GM21526 (cell line): Measurements from ENCODE around the gene LPIN3.

ENCODE experiments used
- ATAC-seq: cut with Tn5 transposase; IDR thresholded peaks from one replicate; pipeline ENCODE4 v1.9.1; 2021; ENCODE audit warnings: moderate library complexity; ENCODE audit not compliant: unreplicated experiment, low FRiP score

Gene LPIN3

DNA sequence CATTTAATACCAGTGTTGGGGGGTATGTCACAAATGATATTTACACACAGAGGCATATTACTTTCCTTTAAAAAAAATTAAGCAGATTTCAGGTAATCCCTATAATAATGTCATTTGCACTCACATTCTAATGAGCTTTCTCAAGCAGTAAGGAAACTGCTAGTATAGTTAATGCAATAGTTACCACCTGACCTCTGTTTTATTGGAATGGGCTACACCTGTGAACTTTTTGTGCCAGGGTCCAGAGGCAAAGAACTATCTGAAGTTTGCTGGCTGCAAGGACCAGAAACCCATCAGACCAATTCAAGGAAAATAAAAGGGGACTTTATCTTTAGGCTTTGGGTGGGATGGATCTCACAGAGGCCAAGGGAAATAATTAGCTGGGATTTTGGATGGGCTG, 20.2 kb upstream of the LPIN3 start:
- no peak for ATAC-seq

DNA sequence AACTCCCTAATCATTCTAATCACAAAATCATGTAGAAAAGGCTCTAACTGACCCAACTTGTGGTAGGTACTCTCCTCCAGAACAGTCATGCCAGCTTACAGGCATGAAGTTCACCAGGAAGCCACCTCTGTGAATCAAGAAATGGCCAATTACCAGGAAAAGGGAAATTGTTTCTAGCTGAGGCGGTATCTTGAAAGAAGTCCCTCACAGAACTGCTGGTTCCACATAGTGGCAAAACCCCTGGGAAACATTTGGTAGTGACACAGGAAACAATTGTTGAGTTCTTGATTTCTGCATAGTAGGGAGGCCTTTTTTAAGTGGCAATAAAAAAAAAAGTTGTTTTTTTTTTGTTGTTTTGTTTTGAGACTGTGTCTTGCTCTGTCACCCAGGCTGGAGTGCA, 19.6 kb upstream of the LPIN3 start:
- ATAC-seq = no peak

DNA sequence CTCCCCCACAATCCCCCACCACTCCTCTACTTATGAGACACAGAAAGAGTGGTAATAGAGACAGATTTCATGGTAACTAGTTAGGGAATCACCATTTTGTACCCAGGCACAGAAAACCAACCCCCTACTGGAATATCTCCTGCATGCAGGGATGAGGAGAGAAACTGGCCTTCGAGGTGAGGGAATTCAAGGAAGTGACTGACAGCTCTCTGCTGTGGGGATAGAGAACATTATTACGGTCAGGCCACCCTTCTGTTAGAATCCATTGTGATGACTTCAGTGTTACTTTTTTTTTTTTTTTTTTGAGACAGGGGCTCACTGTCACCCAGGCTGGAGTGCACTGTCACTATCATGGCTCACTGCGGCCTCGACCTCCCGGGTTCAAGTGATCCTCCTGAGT, 13.4 kb upstream of the LPIN3 start:
- ATAC-seq = no peak

DNA sequence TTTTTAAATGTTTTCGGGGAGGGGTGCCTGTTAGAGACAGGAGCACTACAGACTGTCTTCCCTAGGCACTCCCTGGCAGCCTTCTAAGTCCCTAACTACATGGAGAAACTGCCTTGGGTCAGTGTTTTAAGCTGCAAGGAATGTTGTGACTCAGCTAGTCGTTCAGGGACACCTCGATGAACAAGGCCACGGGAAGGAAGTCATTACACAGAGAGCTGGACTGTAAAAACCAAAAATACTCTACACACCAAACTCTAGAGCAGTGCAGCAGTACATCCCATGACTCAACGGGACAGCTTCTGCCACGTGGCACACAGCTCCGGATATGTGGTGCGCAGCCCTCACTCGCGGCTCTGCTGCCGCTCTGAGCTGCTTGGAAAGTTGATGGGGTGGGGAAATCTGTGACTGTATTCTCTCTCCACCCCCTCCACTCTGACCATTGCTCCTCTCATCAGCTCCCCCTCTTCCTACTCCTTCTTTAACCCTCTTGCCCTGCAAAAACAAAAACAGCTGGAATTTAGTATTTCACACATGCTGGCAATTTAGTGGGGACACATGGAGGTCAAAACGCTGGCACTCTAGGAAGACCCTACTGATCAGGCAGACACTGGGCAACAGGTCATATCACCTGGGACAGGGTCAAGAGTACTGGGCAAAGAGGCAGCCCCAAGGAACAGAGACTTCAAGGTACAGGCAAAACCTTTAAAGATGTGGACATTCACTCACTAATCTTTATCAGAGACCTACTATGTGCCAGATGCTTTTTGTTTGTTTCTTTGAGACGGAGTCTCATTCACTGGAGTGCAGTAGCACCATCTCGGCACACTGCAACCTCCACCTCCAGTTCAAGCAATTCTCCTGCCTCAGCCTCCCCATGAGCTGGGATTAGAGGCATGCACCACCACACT, 10.9 kb upstream of the LPIN3 start:
- ATAC-seq = peak; percentile 75

DNA sequence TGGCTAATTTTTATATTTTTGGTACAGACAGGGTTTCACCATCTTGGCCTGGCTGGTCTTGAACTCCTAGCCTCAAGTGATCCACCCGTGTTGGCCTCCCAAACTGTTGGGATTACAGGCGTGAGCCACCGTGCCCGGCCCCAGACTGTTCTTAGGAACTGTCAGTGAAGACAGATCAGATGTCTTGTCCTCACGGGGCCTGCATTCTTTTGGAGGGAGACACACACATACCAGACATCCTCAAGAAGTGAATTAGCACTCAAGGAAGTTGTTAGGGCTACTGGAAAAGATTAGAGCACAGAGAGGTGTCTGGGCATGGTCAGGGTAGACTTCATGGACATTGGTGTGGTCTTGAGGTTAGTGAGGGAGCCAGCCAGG, 10.3 kb upstream of the LPIN3 start:
- no peak for ATAC-seq

DNA sequence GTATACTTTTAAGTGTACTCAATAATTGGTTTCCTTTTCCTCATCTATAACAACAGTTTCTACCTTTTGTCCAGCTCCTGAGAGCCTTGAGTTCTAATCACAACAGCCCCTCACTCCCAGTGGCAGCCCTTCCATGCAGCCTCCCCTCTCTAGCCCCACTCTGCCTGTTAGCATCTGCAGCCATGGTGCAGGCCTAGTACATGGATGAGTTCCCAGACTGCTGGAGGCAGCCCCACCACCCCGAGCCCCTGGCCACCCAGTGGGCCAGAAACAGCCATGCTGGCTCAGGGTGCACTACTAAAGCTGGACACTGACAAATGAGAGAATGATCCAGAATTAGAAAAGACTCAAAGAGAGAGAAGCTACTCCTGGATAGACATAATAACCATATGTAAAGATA, 9.7 kb upstream of the LPIN3 start:
- no peak for ATAC-seq

DNA sequence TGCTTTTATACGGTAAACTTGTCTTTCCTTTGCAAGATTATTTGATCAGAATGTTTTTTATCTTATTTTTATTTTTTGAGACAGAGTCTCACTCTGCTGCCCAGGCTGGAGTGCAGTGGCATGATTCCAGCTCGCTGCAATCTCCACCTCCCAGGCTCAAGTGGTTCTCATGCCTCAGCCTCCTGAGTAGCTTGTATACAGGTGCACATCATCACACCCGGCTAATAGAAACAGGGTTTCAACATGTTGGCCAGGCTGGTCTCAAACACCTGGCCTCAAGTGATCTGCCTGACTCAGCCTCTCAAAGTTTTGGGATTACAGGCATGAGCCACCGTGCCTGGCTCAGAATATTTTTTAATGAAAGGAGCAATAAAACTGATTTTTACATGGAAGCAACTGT, 8.9 kb upstream of the LPIN3 start:
- no peak for ATAC-seq

DNA sequence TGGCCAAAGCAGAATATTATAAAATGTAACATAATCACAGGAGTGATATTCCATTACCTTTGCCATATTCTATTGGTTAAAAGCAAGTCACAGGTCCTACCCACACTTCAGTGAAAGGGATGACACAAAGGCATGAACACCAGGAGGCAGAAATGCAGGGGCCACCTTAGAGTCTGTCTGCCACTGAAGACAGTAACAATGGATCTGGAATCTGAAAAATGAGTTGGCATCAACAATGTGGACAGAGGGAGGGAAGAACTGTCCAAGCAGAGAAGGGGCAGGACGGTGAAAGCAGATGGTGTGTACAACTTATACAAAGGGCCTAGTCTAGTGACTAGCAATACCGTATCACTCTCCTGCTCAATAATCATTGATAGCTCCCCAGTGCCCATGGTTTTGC, 6.6 kb upstream of the LPIN3 start:
- no peak for ATAC-seq

DNA sequence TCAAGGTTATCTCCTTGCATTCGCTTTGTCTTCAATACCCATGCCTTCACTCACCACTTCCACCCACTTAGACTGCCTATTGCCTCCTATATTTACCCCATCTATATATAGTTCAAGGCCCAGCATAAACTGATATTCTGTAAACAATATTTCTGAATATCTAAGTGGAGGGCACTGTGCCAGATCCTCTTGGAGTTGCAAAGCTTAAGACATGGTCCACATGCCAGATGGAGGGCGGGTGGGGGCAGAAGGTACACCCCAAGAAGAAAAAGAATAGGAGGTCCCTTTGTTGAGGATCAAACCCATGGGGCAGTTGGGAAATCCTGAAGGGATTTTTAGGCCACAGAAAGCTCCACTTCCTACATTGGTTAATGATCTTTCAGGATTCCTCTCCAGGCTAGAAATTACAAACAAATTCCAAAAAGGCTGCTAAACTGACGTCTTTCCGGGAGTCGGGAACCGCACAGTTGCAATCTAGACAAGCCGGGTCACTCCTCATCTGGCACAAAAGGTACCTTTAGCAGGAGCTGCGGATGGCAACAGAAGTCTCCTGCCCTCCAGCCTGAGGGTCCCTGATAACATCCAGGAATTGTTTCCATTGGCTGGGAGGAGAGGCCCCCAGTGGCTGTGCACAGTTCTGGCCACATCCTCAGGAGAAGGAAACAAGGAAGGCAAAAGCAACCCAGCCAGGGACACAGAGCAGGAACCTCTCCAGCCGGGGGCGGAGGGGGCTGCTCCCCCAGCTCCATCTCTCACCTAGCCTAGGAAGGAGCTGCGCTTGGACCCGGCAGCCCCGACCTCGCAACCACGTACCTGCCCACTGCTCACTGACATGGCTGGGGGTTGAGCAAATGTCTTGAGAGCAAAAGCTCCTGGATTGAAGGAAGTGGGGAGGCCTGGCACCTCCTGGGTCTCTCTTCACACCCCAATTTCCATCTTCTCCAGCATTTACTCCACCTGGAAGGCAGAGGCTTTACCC, 5.9 kb upstream of the LPIN3 start:
- no peak for ATAC-seq

DNA sequence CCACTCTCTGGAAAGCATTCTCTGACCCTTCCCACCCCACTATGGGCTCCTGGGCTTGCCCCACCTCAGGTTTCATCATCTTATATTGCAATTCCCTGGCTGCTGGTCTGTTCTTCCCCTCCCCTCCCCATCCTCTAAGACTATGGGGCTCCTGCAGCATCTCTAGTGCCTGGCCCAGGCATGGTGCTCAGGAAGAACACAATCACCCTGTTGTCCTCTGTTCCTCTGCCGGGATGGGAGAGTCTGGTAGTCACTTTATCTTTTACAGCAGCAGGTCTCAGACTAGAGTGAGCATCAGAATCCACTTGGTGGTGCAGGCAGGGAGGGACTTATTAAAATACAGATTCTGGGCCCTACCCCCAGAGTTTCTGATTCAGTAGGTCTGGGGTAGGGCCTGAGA, 5.0 kb upstream of the LPIN3 start:
- ATAC-seq = no peak

DNA sequence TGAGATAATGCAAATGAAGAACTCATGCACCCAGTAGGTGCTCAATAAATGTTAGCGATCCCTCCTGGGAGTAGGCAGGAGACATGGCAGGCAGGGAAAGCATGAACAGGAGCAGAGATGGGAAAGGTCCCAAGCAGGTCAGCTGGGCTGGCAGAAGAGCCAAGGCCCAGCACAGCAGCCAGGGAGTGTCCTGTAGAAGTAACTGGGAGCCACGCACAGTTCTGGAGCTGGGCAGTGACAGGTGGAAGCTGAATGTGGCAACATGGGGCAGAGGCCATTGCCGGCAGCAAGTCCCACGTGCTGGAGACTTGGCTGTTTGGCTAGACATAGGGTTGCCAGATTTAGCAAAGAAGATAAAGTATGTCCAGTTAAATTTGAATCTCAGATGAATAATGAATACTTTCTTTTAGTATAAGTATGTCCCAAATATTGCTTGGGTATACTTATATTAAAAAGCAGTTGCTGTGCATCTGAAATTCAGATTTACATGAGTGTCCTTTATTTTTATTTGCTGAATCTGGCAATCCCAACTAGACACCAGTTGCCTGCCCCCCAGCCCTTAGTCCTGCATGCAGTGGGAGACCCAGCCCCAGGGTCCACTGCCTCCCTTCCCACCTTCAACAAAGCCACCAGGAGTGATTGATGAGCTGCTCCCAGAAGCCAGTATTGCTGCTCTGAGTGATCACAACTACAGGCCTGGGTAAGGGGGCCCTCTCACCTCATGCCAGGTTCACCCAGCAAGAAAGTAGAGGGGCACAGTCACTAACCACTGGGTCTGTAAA, 3.7 kb upstream of the LPIN3 start:
- ATAC-seq = no peak

DNA sequence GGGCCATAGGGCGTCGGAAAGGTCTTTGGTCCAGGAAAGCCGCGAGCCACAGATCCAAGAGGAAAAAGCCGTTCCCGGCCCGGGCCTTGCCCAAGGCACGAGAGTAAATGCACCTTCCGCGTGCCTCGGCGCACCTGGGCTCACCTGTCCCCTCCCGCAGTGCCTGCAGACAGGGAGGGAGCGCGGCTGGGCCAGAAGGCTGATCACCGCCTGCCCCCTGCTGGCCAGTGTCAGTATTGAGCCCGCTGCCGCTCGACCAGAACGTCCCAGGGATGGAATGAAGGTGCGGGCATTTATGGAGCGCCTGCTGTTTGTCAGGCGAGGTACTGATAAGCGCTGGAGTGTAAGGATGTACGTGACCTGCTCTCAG, 679 bp upstream of the LPIN3 start:
- peak; percentile 77 for ATAC-seq

DNA sequence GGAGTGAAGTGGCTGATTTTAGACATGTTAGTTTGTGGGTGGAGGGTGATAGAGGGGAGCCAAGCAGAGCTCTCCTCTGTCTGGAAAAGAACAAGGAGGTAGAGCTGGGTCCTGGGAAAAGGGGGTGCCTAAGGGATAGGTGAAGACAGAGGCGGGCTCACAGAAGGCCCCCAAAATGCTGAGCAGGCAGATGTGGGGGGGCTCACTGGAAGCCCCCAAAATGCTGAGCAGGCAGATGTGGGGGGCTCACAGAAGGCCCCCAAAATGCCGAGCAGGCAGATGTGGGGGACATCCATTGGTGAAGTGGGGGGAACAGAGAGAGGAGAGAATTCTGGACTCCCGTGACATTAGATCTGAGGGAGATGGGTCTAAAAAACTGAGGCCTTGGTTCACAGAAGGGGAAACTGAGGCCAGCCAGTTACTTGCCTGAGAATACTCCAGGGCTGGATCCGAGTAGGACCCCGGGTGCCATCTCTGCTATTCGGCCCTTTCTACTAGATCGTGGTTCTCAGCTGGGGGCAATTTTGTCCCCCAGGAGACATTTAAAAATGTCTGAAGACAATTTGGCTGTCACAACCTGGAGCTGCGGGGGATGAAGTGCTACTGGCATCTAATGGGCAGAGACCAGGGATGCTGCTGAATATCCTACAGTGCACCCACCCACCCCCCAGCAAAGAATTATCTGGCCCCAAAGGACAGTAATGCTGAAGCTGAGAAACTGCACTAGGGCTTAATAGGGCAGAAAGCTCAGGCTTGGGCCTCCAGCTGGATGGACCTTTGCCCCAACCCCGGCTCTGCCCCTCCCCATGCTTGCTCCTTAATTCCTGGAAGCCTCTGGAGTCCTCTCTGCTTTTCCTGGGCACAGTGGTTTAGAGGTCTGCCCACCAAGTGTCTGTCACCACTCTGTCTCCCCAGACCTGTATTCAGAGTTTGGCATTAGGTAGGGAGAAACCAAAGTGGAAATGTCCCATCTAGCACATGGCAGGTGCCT, 2.1 kb downstream of the LPIN3 start:
- no peak for ATAC-seq

DNA sequence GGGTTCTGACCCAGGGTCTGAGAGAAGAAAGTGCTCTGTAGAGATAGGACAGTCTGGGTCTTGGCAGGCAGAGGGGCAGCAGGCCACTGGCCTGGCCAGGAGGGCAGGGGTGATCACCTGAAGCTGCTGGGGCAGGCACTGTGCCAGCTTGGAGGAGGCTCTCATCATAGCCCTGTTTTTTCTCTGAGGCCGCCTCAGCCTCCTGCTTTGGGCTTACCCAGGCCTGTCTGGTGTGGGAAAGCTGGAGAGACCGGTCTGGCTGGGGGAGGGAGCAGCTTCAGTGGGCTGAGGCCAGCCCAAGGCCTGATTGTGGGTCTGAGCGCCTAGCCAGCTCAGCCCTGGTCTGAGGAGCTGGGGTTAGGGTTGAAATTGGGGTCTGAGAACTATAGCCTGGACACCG, 3.9 kb downstream of the LPIN3 start:
- ATAC-seq = no peak

DNA sequence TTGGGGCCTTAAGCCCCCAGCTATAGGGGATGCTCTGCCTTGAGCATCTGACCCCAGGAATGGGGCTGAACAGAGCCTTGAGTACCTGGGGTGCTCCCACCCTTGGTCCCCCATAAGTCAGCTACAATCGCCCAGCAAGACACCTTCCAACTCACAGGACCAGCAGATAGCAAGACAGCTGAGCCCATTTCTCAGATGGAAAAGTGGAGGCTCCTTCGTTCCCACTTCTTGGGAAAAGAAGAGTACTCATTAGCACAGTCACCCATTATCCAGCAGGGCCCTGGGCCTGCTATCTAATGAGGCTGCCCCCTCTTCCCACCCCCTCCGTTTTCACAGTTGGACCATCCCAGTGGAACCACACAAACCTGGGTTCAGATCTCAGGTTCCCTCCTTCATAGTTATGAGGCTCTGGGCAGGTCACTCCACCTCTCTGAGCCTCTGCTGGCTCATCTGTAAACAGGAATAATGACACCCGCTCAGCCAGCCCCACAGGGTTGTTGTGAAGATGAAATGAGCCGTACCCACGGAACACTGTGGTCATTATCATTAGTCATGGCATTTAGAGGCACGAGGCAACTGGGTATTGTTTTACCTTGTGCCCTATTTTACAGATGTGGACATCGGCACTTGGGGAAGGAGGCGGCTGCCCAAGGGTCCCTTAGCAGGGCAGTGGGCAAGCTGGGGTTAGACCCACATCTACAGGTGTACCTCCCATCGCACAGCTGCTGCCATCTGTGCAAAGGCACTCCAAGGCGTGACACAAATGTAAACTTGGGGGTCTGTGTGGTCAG, 4.5 kb downstream of the LPIN3 start:
- no peak for ATAC-seq

DNA sequence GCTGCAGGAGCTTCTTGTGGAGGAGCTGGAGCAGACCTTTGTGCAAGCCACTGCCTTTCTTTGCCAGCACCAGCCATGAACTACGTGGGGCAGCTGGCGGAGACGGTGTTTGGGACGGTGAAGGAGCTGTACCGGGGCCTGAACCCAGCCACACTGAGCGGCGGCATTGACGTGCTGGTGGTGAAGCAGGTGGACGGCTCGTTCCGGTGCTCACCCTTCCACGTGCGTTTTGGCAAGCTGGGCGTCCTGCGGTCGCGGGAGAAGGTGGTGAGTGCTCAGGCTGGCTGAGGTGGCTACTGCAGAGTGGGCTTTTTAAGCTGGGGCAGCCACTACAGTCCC, 5.1 kb downstream of the LPIN3 start:
- no peak for ATAC-seq

DNA sequence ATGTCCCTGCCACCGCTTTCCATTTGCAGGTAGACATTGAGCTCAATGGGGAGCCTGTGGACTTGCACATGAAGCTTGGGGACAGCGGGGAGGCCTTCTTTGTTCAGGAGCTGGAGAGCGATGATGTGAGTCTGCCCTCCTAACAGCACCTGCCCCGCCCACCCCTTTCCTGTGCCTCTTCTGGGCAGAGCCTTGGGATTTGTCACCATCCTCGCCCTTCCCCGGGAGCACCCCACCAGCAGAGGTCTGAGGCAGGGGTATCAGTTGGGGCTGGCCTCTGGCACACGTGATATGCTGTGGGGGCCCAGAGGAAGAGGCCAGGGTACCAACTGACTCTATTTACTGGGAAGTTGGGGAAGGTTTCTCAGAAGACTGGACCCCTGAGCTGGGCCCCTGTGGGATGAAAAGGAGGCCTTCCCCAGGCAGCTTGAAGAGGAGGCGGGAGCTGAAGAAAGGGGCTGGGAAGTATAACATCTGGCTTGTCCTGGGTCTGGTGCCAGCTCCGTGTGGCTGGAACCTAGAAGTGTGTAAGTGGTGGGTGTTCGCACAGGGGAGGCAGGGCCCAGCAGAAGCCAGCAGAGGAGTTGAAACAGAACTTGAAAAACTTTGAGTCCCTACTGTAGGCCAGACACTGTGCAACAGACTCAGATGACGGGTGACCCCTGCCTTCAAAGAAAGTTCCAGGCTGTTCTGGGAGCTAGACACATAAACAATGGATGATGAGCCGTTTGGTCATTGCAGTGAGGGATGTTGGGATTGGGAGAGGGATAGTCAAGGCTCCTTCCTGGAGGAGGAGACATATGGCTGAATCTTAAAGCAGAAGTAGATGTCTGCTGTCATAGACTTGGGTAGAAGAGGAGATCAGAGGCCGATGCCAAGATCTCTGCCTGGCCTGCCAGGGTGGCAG, 7.2 kb downstream of the LPIN3 start:
- ATAC-seq = no peak
